AG09319 (cell line): ENCODE data around the gene SPTBN5.

Source experiments
- DNase-seq: peaks from one replicate; pipeline ENCODE4 v3.0.0-alpha.2; 2010; ENCODE audit warnings: low read depth; ENCODE audit errors: extremely low read depth
- CTCF ChIP-seq: IDR thresholded peaks from 2 replicates; pipeline ENCODE4 v1.5.1; 2011; ENCODE audit warnings: low read depth, mild to moderate bottlenecking, inconsistent platforms, low read length, moderate library complexity

SPTBN5 gene

GRCh38 chr15:41936649-41937567, 43.1 kb upstream of the SPTBN5 start:
- no peak for DNase-seq
- no peak for TF ChIP-seq CTCF

GRCh38 chr15:41936155-41936554, 42.3 kb upstream of the SPTBN5 start:
- no peak for TF ChIP-seq CTCF
- DNase-seq = no peak

- no peak for DNase-seq
Observed at GRCh38 chr15:41935566-41936020, 41.7 kb upstream of the SPTBN5 start.

GRCh38 chr15:41934843-41935242, 41.0 kb upstream of the SPTBN5 start:
- no peak for DNase-seq
- TF ChIP-seq CTCF = no peak

More at GRCh38 chr15:41935566-41936020, 41.7 kb upstream of the SPTBN5 start:
- TF ChIP-seq CTCF = no peak

GRCh38 chr15:41933771-41934170, 39.9 kb upstream of the SPTBN5 start:
- no peak for DNase-seq
- no peak for TF ChIP-seq CTCF

- DNase-seq = no peak
- no peak for TF ChIP-seq CTCF
Observed at GRCh38 chr15:41933326-41933725, 39.5 kb upstream of the SPTBN5 start.

GRCh38 chr15:41932511-41933289, 38.8 kb upstream of the SPTBN5 start:
- no peak for TF ChIP-seq CTCF
- no peak for DNase-seq
